DND-41 (cell line): ENCODE measurements around the gene EHMT1.

Experiments used
- CTCF ChIP-seq: IDR thresholded peaks from 2 replicates; pipeline ENCODE4 v1.5.1; 2012; ENCODE audit warnings: borderline replicate concordance, low read length, moderate library complexity, mild to moderate bottlenecking; ENCODE audit not compliant: poor library complexity, severe bottlenecking; ENCODE audit errors: extremely low read depth
- EZH2 ChIP-seq: IDR thresholded peaks from 3 replicates; pipeline ENCODE4 v1.6.1; 2012; ENCODE audit warnings: borderline replicate concordance, low read depth, mild to moderate bottlenecking, moderate library complexity, low read length, inconsistent platforms; ENCODE audit not compliant: severe bottlenecking

DNA sequence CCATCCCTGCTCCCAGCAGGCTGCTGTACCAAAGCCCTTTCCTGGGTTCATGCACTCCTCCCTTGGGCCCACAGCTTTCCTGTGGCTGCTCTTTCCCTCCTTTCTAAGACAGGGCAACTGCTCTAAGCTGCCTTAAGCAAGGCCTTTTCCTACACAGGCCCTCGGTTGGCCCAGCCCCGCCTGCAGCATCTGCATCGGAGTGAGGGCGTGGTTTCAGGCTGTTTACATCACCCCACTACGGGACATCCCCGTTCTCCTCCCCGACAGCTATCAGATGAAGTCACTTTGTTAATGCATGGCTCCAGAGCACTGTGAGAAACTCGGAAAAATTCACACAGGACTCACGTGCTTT is 43.5 kb upstream of the EHMT1 start:
- no peak for TF ChIP-seq CTCF
- no peak for TF ChIP-seq EZH2
